ENCODE measurements around the gene SERPINA5. TPM values are rescaled to one million over a fixed set of nuclear protein-coding genes. Genes with fewer than 3 reads are reported as not detected.

SERPINA5 gene
- total and polyA plus RNA-seq, 2 of the 13 experiments (the other 11 are each of a cell fraction or from before 2014, with no cell fraction given): 449 to 498 TPM

DNA sequence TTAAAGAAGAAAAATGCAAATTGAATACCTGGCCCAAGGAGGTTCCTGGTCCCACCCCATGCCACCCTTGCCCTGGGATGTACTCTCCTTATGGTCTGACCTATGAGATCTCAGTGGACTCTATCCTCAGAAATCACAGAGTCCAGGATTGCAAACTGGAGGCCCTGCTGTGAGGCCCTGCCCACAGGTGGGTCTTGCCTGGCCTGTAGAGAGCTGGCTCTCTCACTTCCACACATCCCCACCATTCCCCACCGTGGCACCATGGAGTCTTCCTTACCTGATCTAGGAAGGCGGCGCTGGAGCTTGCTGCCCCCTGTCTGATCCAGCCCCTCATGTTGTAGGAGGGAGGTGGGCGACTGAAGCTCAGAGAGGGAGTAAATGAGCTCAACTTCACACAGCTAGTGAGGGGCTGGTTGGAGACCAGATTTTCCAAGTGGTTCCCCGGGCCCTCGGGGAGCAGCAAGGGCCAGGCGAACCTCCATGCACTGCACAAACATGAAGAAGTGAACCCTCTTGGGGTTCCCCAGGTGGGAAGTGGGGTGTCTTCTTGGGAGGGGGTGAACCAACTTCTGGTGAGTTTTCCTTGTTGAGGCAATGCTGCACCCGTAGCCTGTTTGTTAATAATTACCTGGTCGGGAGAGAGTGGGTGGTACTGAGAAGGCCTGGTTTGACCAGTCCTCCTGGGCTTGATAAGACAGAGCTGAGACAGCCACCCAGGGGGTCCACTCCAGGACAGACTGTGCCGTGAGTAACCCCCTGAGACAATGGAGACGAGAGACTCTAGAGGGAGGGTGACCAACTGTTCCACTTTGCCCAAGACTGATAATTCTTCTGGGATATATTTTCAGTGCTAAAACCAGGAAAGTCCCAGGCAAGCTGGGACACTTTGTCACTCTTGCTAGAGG, 20.2 kb upstream of the SERPINA5 start, which contains the start of gene SERPINA4 (continued):
- TF ChIP-seq ZNF598 (CRISPR knock-in tag; IDR thresholded peaks at IDR 0.05; ENCODE audit: borderline replicate concordance) (no peak), ZNF24 (IDR thresholded peaks at IDR 0.05) (no peak), ZC3H13 (CRISPR knock-in tag; IDR thresholded peaks at IDR 0.05) (no peak), ZNF816 (CRISPR knock-in tag; IDR thresholded peaks at IDR 0.05; ENCODE audit: borderline replicate concordance) (no peak), NR0B2 (CRISPR knock-in tag; IDR thresholded peaks at IDR 0.05) (no peak), ZNF556 (CRISPR knock-in tag; IDR thresholded peaks at IDR 0.05; ENCODE audit: borderline replicate concordance) (no peak; the same call in 1 of the 2 replicates), DNMT1 (CRISPR knock-in tag; IDR thresholded peaks at IDR 0.05) (no peak), MAF1 (CRISPR knock-in tag; IDR thresholded peaks at IDR 0.05; ENCODE audit: borderline replicate concordance) (no peak), ZNF768 (CRISPR knock-in tag; IDR thresholded peaks at IDR 0.05) (peak; percentile 97), ZNF367 (CRISPR knock-in tag; IDR thresholded peaks at IDR 0.05; ENCODE audit: borderline replicate concordance) (no peak), ZNF136 (CRISPR knock-in tag; IDR thresholded peaks at IDR 0.05; ENCODE audit: low read depth) (no peak), KLF15 (CRISPR knock-in tag; IDR thresholded peaks at IDR 0.05; ENCODE audit: borderline replicate concordance) (no peak), NFE2L1 (CRISPR knock-in tag; IDR thresholded peaks at IDR 0.05; ENCODE audit: borderline replicate concordance) (no peak), ZNF550 (CRISPR knock-in tag; IDR thresholded peaks at IDR 0.05; ENCODE audit: borderline replicate concordance) (no peak), ZNF180 (CRISPR knock-in tag; IDR thresholded peaks at IDR 0.05; ENCODE audit: borderline replicate concordance, low read depth) (no peak), REL (CRISPR knock-in tag; conservative IDR thresholded peaks at IDR 0.05) (no peak), ZNF773 (CRISPR knock-in tag; IDR thresholded peaks at IDR 0.05; ENCODE audit: borderline replicate concordance) (no peak), SATB2 (CRISPR knock-in tag; IDR thresholded peaks at IDR 0.05) (no peak), SPEN (CRISPR knock-in tag; IDR thresholded peaks at IDR 0.05; ENCODE audit: low read depth) (peak; percentile 58; the same call in 1 of the 2 replicates), CBX1 (IDR thresholded peaks at IDR 0.05; ENCODE audit: low read depth) (no peak), MEIS2 (CRISPR knock-in tag; IDR thresholded peaks at IDR 0.05) (no peak), ZNF382 (CRISPR knock-in tag; IDR thresholded peaks at IDR 0.05; ENCODE audit: borderline replicate concordance) (no peak), ZNF770 (CRISPR knock-in tag; IDR thresholded peaks at IDR 0.05) (peak; percentile 78; the same call in 1 of the 2 replicates)
- TF ChIP-seq, protein P1, sequence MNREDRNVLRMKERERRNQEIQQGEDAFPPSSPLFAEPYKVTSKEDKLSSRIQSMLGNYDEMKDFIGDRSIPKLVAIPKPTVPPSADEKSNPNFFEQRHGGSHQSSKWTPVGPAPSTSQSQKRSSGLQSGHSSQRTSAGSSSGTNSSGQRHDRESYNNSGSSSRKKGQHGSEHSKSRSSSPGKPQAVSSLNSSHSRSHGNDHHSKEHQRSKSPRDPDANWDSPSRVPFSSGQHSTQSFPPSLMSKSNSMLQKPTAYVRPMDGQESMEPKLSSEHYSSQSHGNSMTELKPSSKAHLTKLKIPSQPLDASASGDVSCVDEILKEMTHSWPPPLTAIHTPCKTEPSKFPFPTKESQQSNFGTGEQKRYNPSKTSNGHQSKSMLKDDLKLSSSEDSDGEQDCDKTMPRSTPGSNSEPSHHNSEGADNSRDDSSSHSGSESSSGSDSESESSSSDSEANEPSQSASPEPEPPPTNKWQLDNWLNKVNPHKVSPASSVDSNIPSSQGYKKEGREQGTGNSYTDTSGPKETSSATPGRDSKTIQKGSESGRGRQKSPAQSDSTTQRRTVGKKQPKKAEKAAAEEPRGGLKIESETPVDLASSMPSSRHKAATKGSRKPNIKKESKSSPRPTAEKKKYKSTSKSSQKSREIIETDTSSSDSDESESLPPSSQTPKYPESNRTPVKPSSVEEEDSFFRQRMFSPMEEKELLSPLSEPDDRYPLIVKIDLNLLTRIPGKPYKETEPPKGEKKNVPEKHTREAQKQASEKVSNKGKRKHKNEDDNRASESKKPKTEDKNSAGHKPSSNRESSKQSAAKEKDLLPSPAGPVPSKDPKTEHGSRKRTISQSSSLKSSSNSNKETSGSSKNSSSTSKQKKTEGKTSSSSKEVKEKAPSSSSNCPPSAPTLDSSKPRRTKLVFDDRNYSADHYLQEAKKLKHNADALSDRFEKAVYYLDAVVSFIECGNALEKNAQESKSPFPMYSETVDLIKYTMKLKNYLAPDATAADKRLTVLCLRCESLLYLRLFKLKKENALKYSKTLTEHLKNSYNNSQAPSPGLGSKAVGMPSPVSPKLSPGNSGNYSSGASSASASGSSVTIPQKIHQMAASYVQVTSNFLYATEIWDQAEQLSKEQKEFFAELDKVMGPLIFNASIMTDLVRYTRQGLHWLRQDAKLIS (CRISPR knock-in tag; IDR thresholded peaks at IDR 0.05): no peak
